Endothelial cell of umbilical vein (primary cell): ENCODE measurements around the gene FRRS1L. TPM values are rescaled to one million over a fixed set of nuclear protein-coding genes. Genes with fewer than 3 reads are reported as not detected.

Experiments
- BruUV-seq: library from RNA; stranded (reverse); fragments of 400-500 nt; replicated peaks from 2 replicates; lab custom pipeline; 2021; lab: Mats Ljungman, UMichigan
- CTCF ChIA-PET: fragments of 300-600, 350-600 bp; sonication (Branson Sonifier 250); formaldehyde crosslinking; loops from one replicate; lab custom pipeline; 2021; ENCODE audit warnings: antibody characterized with exemption, inconsistent platforms; lab: Charles Lee
- POLR2A ChIA-PET: fragments of 300-600, 350-600 bp; sonication (Branson Sonifier 250); formaldehyde crosslinking; loops from one replicate; lab custom pipeline; 2021; ENCODE audit warnings: antibody characterized with exemption, inconsistent platforms; lab: Charles Lee
- DNase-seq: peaks from one replicate; pipeline ENCODE4 v3.0.0-alpha.2; 2011; ENCODE audit warnings: low read depth, low spot score
- FAIRE-seq: peaks from 2 replicates; lab custom pipeline; 2011; peaks lifted over from hg19 to GRCh38; lab: Jason Lieb, UNC
- H2AFZ ChIP-seq: 2 replicates; pipeline ENCODE4 v1.6.0; 2012; ENCODE audit warnings: low read depth, low read length, control low read depth, inconsistent platforms
- H3K27ac ChIP-seq: 2 replicates; pipeline ENCODE4 v1.5.1; 2011; ENCODE audit warnings: low read depth, mild to moderate bottlenecking, control low read depth, low read length, moderate library complexity; ENCODE audit not compliant: insufficient read depth
- H3K27me3 ChIP-seq, 2 experiments: 2 replicates each; pipeline versions ENCODE4 v1.6.0 to v1.6.1; 2011; ENCODE audit warnings: low read length in 2 of 2, mixed read lengths in 1 of 2; ENCODE audit not compliant: control insufficient read depth in 2 of 2, insufficient read depth in 2 of 2
- H3K36me3 ChIP-seq, 2 experiments: 2 replicates in 1 of 2; 3 replicates in 1 of 2; pipeline ENCODE4 v1.5.1; 2011; ENCODE audit warnings: low read length in 2 of 2, mild to moderate bottlenecking in 1 of 2, moderate library complexity in 1 of 2; ENCODE audit not compliant: control insufficient read depth in 2 of 2, insufficient read depth in 2 of 2; ENCODE audit errors: extremely low read depth in 1 of 2
- H3K4me1 ChIP-seq: 3 replicates; pipeline ENCODE4 v1.5.1; 2011; ENCODE audit warnings: mild to moderate bottlenecking, low read length; ENCODE audit not compliant: control insufficient read depth, insufficient read depth; ENCODE audit errors: extremely low read depth
- H3K4me2 ChIP-seq: 2 replicates; pipeline ENCODE4 v1.6.1; 2011; ENCODE audit warnings: low read length, control low read depth, mixed read lengths; ENCODE audit not compliant: insufficient read depth
- H3K4me3 ChIP-seq, 3 experiments: fragments of 200-600 bp in 1 of 3; sonication (generic), shearing (Covaris generic) in 1 of 3; replicated peaks in 1 of 3; 2 replicates each; pipeline ENCODE4 v1.5.1; 2011 to 2016; ENCODE audit warnings: control low read depth in 3 of 3, low read length in 3 of 3, mild to moderate bottlenecking in 2 of 3, inconsistent platforms in 1 of 3, low read depth in 1 of 3, moderate library complexity in 1 of 3; ENCODE audit not compliant: insufficient read depth in 1 of 3
- H3K79me2 ChIP-seq: 2 replicates; pipeline ENCODE4 v1.6.0; 2012; ENCODE audit warnings: low read length, inconsistent platforms; ENCODE audit not compliant: control insufficient read depth, insufficient read depth
- H3K9ac ChIP-seq: replicated peaks from 2 replicates; pipeline ENCODE3; 2011; ENCODE audit warnings: low read length, control low read depth; ENCODE audit not compliant: insufficient read depth; ENCODE audit errors: extremely low read depth
- H3K9me1 ChIP-seq: replicated peaks from 3 replicates; pipeline ENCODE4 v1.6.0; 2011; ENCODE audit warnings: mild to moderate bottlenecking, low read length; ENCODE audit not compliant: control insufficient read depth, insufficient read depth; ENCODE audit errors: extremely low read depth
- H3K9me3 ChIP-seq: replicated peaks from 2 replicates; pipeline ENCODE4 v1.5.1; 2012; ENCODE audit warnings: low read length, inconsistent platforms; ENCODE audit not compliant: control insufficient read depth, insufficient read depth
- H4K20me1 ChIP-seq: replicated peaks from 2 replicates; pipeline ENCODE3; 2011; ENCODE audit warnings: mild to moderate bottlenecking, low read length; ENCODE audit not compliant: control insufficient read depth, insufficient read depth; ENCODE audit errors: extremely low read depth
- EZH2 ChIP-seq: IDR thresholded peaks from 2 replicates; pipeline ENCODE4 v1.6.1; 2012; ENCODE audit warnings: borderline replicate concordance, low read depth, mild to moderate bottlenecking, moderate library complexity, low read length, inconsistent platforms; ENCODE audit not compliant: severe bottlenecking
- FOS ChIP-seq: IDR thresholded peaks from 2 replicates; pipeline ENCODE4 v1.6.1; 2011; ENCODE audit warnings: mild to moderate bottlenecking, low read length, moderate library complexity, borderline replicate concordance; ENCODE audit not compliant: insufficient read depth
- GATA2 ChIP-seq: IDR thresholded peaks from 2 replicates; pipeline ENCODE4 v1.7.0; 2011; ENCODE audit warnings: low read depth, mild to moderate bottlenecking, moderate library complexity, mixed read lengths, low read length; ENCODE audit not compliant: insufficient read length, insufficient read depth
- JUN ChIP-seq: IDR thresholded peaks from 2 replicates; pipeline ENCODE4 v1.6.1; 2011; ENCODE audit warnings: borderline replicate concordance, low read depth; ENCODE audit not compliant: insufficient read length, insufficient read depth
- MYC ChIP-seq: IDR thresholded peaks from one replicate; pipeline ENCODE4 v1.6.1; 2011; ENCODE audit warnings: mild to moderate bottlenecking, low read depth, low read length
- POLR2A ChIP-seq: IDR thresholded peaks from 2 replicates; pipeline ENCODE4 v1.6.1; 2012; ENCODE audit warnings: low read depth, mild to moderate bottlenecking, control low read depth, low read length
- POLR2AphosphoS5 ChIP-seq: IDR thresholded peaks from 2 replicates; pipeline ENCODE4 v1.6.1; 2012; ENCODE audit warnings: low read depth, mild to moderate bottlenecking, control low read depth, low read length, moderate library complexity; ENCODE audit not compliant: insufficient read depth
- dilution Hi-C: fragments of 300-500 bp; cut with MboI; formaldehyde crosslinking; loops from one replicate; pipeline ENCODE4 v1.15.0; 2019; ENCODE audit warnings: low sequenced_read_pairs; ENCODE audit not compliant: extremely low pct_ligation_motif_present
- intact Hi-C: fragments of 100-400 bp; cut with micrococcal nuclease; formaldehyde crosslinking; loops from one replicate; pipeline ENCODE4 v1.10.0; 2022
- polyA plus RNA-seq, 4 experiments: library from polyadenylated mRNA; depleted of rRNA in 3 of 4; stranded (reverse) in 3 of 4; unstranded in 1 of 4; fragments of >200 nt; gene quantifications; 2 replicates each; pipeline versions ENCODE4 v1.2.1 to v1.2.3, GENCODE V29; 2011 to 2012; ENCODE audit warnings: missing spikeins in 1 of 4
- total RNA-seq: library from RNA; stranded (reverse); gene quantifications from 2 replicates; pipeline ENCODE4 v1.2.3, GENCODE V29; 2021
- TF ChIP-seq, protein P1 (sequence below): IDR thresholded peaks from 2 replicates; pipeline ENCODE4 v1.6.1; 2011; ENCODE audit not compliant: insufficient read depth, insufficient read length
- TF ChIP-seq, protein P2 (sequence below), 2 donors: IDR thresholded peaks; 1 replicate in 1 of 2; 2 replicates in 1 of 2; pipeline ENCODE4 v1.5.1; 2011; ENCODE audit warnings: low read length in 2 of 2, mild to moderate bottlenecking in 2 of 2, moderate library complexity in 2 of 2, control low read depth in 1 of 2, inconsistent platforms in 1 of 2, low read depth in 1 of 2; ENCODE audit not compliant: insufficient read depth in 1 of 2; ENCODE audit errors: extremely low read depth in 1 of 2

FRRS1L gene
- total and polyA plus RNA-seq, 2 donors (not counting 3 experiments of a cell fraction or from before 2014, with no cell fraction given), result not detected

DNA sequence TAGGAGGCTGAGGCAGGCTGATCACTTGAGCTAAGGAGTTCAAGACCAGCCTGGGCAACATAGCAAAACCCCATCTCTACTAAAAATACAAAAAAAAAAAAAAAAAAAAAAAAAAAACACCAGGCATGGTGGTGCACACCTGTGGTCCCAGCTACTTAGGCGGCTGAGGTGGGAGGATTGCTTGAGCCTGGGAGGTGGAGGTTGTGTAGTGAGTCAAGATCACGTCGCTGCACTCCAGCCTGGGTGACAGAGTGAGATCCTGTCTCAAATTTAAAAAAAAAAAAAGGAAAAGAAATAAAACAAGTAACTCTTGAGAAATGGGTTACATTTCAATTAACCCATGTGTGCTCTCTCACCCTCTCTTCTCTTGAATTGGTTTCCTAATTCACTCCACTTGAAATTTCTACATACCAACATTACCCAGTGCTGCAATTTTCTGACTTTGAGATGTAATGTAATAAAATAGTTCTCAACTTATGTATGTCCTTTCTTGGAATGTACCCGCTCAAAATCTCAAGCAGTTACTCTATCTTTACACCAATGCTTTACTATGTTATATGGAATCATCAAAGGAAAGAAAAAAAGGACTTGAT is 83.1 kb downstream of the FRRS1L start:
- POLR2A ChIA-PET, result no interaction called here
- no peaks in the 10 kb centered on the region for H3K9me3 ChIP-seq
- H4K20me1 ChIP-seq, result no peaks in the 10 kb centered on the region
- BruUV-seq, result no TSS peak
- H3K9me1 ChIP-seq, result no peaks in the 10 kb centered on the region
- H3K27me3 ChIP-seq, result no peaks in the 10 kb centered on the region
- CTCF ChIA-PET, result no interaction called here
- TF ChIP-seq FOS (no peak), POLR2AphosphoS5 (no peak), GATA2 (no peak), MYC (no peak), EZH2 (no peak), POLR2A (no peak), JUN (no peak)
- TF ChIP-seq, protein P1, sequence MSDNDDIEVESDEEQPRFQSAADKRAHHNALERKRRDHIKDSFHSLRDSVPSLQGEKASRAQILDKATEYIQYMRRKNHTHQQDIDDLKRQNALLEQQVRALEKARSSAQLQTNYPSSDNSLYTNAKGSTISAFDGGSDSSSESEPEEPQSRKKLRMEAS, result no peak
- TF ChIP-seq, protein P2, sequence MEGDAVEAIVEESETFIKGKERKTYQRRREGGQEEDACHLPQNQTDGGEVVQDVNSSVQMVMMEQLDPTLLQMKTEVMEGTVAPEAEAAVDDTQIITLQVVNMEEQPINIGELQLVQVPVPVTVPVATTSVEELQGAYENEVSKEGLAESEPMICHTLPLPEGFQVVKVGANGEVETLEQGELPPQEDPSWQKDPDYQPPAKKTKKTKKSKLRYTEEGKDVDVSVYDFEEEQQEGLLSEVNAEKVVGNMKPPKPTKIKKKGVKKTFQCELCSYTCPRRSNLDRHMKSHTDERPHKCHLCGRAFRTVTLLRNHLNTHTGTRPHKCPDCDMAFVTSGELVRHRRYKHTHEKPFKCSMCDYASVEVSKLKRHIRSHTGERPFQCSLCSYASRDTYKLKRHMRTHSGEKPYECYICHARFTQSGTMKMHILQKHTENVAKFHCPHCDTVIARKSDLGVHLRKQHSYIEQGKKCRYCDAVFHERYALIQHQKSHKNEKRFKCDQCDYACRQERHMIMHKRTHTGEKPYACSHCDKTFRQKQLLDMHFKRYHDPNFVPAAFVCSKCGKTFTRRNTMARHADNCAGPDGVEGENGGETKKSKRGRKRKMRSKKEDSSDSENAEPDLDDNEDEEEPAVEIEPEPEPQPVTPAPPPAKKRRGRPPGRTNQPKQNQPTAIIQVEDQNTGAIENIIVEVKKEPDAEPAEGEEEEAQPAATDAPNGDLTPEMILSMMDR (IDR thresholded peaks at IDR 0.05; ENCODE audit: extremely low read depth in 1 of 2, insufficient read depth in 1 of 2, low read depth in 1 of 2, low read length in 2 of 2), result no peak
- FAIRE-seq (no peak), DNase-seq (no peak)
- no peak overlapping the region for H2AFZ ChIP-seq
- dilution Hi-C loops (no loop called here), intact Hi-C loops (no loop called here)
- H3K4me3 ChIP-seq, result no peak overlapping the region
- H3K4me2 ChIP-seq, result no peak overlapping the region
- no peak overlapping the region for H3K9ac ChIP-seq
- H3K79me2 ChIP-seq, result no peaks in the 10 kb centered on the region
- no peaks in the 10 kb centered on the region for H3K4me1 ChIP-seq
- H3K36me3 ChIP-seq, result peaks cover 4 to 6% of the 10 kb centered on the region in 2 experiments
- no peak overlapping the region for H3K27ac ChIP-seq
